NCI-H1694 treated with DMSO at 0.1 percent for 48 hours (cell line): ENCODE measurements around the gene TMEM51.

Source experiments
- DNase-seq: peaks from one replicate; lab custom pipeline; 2025; lab: John Stamatoyannopoulos, UW

Gene TMEM51, protein sequence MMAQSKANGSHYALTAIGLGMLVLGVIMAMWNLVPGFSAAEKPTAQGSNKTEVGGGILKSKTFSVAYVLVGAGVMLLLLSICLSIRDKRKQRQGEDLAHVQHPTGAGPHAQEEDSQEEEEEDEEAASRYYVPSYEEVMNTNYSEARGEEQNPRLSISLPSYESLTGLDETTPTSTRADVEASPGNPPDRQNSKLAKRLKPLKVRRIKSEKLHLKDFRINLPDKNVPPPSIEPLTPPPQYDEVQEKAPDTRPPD

DNA sequence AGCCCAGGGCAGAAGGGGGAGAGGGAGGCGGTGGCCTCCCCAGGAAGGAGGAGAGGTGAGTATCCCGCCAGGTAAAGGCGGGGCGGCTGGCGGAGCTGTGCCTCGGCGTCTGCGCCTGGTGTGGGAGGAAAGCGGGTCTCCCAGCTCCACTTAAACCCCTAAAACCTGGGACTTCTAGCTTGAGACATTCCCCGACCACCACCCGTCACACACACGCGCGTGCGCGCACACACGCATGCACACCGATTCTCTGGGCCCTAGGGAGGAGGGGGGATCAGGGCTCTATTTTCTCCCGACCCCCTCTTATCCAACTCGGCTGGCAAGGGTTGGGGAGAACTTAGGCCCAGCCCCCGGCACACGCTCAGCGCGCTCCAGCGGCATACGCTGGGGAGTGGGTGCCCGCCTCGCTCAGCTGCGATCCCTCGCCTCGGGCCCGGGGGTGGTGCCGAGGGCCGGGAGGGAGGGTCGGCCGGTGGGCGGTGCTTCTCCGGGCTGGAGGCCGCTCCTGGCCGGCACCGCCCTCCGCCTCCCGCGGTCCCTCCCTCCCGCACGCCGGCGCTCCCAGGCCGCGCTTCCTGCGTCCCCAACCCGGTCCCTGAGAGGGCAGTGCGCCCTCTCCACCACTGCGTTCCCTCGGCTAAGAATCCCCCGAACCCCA, at the start of gene TMEM51:
Gene TMEM51 (plus strand): TSS at position 564 of the 658 bp plus-strand sequence. CDS start 61,341 bp downstream, outside the sequence.
- DNase-seq: peak; percentile 27

DNA sequence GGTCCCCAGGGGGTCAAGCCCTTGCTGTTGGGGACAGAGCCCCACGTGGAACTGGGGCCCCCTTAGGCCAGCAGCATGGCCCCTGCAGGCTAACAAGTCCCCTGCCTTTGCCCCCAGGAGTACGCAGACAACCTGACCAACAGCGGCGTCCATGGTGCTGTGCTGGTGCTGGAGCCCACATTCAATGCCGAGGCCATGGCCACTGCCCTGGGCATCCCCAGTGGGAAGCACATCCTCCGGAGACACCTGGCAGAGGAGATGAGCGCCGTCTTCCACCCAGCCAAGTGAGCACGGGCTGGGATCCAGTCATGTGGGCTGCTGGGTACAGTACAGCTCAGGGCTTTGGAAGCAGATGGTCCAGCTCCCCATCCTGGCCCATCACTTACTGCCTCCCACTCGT, 49.6 kb upstream of the TMEM51 start:
- no peak for DNase-seq

DNA sequence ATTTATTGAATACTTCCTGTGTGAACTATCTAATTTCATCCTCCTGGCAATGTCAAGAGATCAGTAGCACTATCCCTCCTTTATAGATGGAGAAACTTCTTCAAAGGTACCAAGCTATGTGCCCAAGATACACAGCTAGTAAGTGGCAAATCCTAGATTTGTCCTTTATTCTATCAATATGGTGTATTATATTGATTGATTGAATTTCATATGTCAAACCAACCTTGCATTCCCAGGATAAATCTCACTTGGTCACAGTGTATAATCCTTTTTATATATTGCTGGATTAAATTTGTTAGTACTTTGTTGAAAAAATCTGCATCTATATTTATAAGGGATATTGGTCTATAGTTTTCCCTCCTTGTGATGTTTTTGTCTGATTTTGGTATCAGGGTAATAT, 48.8 kb upstream of the TMEM51 start:
- no peak for DNase-seq

DNA sequence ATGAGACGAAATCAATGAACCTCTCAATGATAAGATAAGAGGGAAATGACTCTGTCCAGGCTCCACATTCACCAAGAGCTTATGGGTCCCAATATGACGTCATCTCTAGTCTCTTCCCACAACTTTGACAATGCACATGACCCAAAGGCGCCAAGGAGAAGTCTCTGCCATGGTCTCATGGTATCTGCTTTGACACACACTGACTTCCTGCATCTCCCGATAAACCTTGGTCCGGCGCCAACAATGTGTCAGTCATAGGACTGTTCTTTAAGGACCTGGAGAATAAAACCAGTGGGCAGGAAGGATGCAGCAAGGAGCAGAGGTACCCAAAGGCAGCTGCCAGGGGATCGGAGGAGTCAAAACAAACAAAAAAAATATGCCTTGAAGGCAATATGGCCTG, 46.9 kb upstream of the TMEM51 start:
- DNase-seq: no peak

DNA sequence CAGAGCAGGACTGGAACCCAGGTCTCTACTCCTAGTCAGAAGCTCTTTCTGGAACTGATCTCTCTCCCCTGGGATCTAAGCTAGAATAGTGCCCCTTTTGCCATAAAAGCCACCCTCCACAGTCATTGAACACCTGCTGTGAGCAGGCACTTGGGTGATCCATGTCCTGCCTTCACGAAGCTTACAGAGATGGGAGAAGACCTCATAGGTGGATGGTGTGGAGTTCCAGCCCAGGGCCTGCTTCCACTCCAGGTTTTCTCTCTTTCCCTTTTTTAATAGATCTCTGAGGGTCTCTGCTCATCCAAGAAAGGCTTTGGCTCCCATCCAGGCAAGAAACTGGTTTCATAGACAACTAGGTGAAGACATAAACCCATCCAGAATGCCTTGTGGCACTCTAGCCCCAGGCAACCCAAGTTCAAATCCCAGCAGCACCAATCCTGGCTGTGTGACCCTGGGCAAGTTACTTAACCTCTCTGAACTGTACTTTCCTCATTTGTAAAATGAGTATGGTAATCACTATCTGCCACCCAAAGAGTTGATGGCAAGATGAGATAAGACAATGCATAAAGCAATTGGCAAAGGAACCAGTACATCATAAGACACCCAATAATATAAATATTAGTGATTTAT, 46.4 kb upstream of the TMEM51 start:
- no peak for DNase-seq

DNA sequence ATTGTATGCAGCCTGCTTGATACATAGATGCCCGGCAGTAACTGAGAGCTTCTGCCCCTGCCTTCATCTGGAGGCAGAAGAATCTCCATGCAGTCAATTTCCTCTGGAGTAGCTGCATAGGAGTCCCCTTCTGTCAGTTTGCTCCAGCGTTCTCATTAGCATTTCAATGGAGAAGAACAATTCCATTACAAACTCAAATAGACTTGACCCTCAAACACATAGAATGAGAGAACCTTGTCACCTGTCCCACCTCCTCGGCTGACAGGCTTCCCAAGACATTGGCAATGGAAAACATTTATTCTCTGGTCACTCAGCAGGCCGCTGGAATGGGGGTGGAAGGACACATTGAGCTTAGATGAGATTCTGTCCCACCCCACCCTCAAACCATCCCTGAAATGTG, 45.6 kb upstream of the TMEM51 start:
- DNase-seq: no peak

DNA sequence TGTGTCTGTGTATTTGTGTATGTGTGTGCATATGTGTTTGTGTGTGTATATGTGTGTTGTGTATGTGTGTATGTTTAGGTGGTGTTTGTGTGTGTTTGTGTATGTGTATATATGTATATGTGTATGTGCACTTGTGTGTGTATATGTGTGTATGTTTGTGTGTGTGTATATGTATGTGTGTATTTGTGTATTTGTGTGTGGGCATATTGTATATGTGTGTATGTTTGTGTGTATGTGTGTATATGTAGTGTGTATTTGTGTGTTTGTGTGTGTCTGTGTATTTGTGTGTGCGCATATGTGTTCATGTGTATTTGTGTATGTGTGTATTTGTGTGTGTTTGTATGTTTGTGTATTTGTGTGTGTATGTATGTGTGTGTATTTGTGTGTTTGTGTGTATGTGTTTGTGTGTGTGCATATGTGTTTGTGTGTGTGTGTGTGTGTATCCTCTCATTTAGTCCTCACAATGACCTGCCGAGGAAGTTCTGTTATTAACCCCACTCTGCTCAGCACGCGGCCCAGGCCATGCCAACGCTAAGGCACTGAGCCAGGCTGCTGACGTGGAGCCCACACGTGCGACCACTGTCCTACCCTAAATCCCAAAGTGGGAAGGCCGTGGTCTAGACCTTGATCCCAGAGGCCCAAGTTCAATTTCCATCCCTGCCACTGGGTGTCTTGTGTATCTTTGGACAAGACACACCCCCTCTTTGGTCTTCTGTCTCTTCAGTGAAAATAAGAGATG, 43.2 kb upstream of the TMEM51 start:
- DNase-seq: no peak

DNA sequence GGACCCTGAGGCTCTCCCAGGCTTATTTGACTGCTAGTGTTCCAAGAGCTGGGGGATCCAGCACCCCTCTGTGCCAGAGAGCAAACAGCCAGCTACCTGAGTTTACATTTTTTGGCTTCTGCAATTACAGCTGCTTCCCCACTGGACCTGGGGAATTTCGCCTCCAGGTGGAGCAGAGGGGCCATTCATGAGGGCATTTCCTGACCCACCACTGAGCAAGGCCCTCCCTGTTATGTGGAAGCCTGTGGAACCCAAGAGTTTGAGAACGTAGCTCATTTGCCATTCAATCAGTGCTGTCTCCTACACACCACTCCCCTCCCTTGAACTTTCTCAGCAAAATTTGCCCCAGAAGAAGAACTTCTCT, 42.7 kb upstream of the TMEM51 start:
- DNase-seq: no peak

DNA sequence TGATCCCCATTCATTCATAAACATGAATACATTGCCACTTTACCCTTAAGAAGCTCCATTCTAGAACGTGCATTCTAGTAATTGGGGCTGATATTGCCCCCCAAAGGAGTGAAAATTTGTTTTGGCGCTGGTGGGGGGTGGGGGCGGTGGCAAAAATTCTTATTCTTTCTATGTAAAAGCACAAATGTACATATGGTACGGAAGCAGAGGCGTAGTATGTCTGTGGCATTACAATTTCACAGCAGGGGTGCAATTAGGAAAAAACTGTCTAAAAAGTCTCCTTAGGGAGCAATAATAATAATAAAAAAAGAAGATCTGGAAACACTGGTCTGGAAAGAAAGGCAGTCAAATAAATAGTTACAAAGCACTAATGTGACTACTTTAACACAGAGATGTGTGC, 40.4 kb upstream of the TMEM51 start:
- no peak for DNase-seq

DNA sequence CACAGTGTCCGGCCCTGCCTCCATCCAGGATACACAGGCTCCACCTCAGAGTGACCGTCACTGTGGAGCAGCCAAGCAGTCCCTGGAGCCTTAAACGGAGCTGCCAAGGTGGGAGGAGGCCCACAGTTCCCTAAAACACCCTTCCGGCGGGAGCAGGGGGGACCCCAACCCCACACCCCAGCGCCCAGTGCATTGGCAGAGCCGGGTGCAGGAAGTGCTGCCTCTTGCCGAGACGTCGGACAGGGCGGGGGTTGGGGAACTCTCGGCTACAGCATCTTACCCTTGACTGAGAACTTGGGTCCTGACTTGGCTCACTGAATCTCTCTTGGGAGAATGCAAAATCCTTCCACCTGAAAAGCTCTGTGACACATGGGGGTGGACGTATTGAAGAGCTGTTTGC, 38.7 kb upstream of the TMEM51 start:
- DNase-seq: no peak

DNA sequence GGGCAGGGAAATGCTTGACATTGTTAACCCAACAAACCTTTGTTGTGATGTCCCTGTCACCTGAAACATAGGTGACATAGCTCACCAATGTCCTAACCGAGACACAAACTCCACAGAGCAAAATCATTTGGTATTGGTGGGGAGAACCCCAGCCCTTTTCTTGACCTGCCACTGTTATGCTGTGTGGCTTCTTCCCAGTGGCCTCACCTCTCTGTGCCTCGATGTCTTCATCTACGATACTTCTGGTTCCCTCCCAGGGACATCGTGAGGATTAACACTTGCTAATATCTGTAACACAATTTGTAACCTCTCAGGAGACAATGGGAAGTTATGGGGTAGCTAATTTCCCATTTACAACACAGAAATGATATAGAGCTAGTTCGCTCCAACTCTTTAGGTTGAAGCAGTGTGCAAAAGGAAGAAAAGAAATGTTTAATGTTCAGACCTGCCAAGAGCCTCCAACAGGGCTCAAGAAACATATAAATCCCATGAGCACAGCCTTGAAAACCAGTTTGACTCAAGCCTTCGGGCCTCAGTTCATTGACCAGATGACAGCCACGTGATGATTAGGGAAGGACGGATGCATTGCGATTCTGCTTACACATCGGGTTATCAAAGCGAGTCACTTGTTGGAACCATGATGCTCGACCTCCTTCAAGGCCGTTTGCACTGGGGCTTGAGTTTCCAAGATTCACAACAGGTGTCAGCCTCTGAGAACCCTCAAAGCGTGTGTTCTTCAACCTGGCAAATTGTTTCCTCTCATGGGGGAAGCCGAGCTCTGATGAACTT, 37.8 kb upstream of the TMEM51 start:
- DNase-seq: no peak

DNA sequence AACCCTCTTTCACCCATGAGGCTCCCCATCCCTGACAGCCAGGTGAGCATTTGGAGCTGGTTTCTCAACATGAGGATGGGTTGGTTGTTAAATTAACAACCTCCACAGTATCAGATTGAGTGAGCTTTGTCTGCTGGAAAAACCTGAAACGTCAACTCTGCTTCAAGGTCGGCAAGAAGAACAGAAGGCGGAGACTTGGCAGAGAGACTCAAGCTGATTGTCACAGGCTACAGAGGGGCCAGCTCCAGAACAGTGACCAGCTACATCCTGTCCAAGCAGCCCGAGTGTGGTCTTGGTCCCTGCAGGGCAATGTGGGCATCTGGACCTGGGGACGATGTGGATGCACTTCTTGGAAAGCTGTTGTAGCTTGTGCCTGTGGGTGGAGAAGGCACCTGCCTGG, 36.6 kb upstream of the TMEM51 start:
- DNase-seq: no peak

DNA sequence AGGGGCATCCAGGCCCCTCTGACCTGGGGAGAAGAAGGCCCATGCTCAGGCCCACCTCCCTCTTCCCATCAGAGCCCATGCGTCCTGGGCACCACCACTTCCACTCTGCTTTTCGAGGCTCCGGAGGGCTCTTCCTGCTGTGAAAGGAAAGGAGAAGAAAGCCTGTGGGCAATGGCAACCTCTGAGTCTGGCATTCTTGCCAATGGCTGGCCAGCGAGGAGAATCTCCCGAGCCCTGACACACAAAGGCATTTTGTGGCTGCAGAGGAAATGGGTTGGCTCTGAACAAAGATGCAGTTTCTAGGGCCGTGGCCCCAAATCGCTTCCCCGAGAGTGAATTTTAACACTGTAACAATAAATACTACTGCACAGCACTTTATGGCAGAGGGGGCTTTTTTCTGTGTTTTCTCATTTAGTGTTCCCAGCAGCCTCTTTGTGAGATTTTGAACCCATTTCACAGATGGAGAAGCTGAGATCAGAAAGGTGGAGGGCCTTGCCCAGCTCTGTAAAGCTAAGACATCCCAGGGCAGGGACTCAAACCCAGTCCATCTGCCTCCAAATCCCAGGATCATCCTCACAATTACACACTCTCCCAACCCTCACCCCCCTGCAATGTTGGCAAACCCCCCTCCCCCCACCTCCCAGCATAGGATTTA, 35.7 kb upstream of the TMEM51 start:
- no peak for DNase-seq

DNA sequence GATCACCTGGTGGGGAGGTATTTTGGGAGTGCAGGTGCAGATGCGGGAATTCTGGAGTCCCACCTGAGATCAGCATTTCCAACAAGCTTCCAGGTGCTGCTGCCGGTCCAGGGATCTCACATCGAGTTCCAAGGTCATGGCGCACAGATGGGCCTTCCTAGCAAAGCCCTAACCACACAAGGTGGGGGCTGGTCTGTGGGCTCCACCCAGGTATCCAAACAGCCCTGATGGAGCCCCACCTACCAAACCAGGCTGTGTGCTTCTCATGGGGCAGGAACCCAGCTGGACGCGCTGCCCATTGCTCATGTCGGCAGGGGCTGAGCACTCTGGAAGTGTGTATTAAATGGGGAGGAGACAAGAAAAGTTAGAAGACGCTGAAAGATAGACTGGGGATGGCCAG, 35.0 kb upstream of the TMEM51 start:
- DNase-seq: no peak

DNA sequence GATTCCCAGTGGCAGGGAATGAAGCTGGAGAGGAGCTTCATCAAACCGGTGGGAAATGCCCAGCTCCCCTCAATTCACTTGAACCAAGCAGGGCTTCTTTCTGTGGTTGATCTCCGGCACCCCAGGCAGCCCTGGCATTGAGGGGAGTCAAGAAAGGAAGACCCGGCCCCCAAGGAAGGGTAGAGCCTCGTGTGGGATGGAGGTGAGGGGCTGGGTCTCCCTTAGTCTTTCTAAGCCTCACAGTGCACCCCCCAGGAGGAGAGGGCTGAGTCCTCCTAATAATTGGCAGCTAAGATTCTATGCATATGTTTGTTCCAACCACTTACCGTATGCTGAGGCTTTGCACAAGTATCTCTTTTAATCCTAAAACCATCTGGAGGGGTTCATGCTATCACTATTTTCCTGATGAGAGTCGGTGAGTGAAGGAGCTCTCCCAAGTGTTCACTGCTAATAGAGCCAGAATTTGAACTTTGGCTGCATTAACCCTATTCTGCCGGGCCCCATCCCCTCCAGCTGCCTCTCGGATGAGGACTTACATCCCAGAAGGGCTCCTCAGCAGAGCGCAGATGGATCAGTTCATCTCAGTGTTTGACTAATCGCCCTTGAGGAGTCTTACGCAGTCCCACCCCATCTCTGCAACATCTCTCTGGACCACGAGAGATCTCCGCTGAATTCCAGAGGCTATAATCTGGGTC, 33.1 kb upstream of the TMEM51 start:
- DNase-seq: no peak

DNA sequence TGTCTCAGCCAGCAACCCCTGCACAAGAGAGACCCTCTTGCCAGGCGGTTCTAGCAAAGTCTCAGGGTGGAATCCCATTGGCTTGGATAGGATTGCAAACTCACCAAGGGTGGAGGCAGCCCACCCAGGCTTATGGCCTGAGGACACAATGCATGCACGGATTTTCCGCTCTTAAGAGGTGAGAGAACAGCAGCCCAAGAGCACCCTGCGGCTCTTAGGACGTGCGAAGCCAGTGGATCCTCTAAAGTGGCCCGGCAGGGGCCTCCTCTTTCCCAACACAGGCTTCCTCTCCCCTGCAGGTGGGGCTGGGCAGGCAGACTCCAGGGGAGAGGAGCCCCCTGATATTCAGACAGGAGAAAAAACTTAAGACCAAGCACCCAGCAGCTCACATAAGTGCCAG, 31.2 kb upstream of the TMEM51 start:
- DNase-seq: no peak

DNA sequence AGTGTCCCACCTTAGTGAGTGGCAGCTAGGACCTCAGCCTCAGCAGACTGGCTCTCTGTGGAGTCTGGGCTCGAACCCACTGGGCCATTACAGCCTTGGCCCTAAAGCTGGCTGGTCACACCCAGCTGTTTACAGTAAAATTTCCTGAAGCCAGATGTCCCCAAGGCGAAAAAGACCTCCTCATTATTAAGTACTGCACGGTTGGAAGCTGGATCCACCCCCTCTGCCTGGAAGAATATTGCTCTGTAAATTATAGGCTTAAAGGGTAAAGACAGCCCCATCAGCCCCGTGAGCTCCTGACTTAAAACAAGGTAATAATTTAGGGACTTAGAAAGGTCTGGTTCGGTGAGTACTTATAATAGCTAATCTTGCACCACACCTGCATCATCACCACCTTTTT, 30.3 kb upstream of the TMEM51 start:
- no peak for DNase-seq

DNA sequence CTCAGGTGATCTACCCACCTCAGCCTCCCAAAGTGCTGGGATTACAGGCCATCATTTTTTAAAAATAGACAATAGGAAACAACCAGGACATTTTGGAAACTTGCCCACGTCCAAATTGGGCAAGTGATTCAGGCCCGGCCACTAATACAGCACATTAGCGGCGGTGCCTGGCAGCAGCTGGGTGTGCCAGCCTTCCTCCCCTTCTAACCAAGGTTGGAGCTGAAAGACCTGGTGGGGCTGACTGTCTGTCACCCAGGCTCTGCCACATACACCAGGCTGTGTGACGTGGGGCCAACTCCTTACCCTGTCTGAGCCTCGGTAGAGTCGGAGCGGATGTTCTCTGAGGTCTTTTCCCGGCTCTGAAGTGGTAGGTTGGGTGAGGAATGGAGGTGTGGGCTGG, 29.6 kb upstream of the TMEM51 start:
- DNase-seq: no peak

DNA sequence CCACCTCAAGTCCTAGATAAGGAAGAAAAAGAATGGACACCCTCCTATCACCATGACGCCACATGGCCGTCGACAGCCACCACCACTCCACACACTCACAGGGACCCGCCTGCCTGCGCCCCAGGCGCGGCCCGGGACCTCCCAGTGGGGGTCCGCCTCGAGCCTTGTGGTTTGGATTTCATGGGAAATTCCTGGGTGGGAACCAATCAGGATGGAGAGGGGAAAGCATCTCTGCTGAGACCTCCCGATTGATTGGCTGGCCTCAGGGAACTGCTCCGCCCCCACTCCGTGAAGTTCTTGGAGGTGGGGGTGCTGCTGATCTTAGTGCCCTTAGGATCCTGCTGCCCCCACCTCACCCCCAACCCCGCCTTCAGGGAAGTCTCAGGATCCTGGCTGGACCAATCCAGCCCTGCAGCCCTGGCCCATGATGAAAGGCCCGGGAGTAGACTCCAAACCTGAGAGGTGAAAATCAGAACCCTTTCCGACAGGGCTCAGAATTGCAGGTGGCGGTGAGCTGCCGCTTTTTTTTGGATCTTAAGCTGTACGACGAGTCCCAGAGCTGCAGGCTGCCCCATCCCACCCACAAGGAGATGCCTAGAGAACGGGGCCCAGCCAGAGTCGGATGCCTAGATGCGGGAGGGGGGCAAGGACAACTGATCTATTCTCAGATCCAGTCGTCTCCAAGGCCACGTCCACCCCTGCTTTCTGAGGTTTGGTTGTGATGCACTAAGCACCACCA, 29.0 kb upstream of the TMEM51 start:
- DNase-seq: no peak

DNA sequence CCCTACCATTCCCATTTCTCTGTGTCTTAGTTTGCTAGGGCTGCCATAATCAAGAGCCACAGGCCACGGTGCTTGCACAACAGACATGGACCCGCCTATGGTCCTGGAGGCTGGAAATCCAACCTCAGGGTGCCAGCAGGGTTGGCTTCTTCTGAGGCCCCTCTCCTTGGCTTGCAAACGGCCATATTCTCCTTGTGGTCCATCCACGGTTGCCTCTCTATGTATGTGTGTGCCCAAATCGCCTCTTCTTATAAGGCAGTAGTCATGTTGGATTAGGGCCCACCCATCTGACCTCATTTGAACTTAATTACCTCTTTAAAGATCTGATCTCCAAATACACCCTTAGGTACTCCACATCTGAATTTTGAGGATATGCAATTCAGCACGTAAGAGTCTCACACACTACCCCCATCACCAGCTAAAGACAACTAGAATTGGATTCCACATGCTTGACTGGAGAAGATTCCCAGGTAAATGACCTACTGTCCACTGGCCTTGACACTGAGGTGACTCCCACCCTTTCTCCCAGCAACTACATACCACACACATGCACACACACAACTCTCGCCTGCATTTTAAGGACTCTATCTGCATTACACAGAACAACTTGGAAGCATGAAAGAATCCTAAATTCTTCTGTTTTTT, 28.3 kb upstream of the TMEM51 start:
- DNase-seq: no peak
